ENCODE measurements around the gene PASK. TPM values are rescaled to one million over a fixed set of nuclear protein-coding genes. Genes with fewer than 3 reads are reported as not detected.

The PASK gene
- total RNA-seq, 1 donor = 21.9 TPM

GRCh38 chr2:241193271-241193670 is 44.0 kb upstream of the PASK start:
- no peak for DNase-seq (ENCODE audit: low read depth)
- TF ChIP-seq CTCF (IDR thresholded peaks at IDR 0.05; ENCODE audit: insufficient read depth, low read length) = no peak
- no peak overlapping the region for H3K4me3 ChIP-seq (ENCODE audit: low read depth, low read length)

GRCh38 chr2:241191081-241191480 is 41.8 kb upstream of the PASK start:
- TF ChIP-seq CTCF (IDR thresholded peaks at IDR 0.05; ENCODE audit: insufficient read depth, low read length) = no peak
- no peak overlapping the region for H3K4me3 ChIP-seq (ENCODE audit: low read depth, low read length)
- no peak for DNase-seq (ENCODE audit: low read depth)

- TF ChIP-seq CTCF (IDR thresholded peaks at IDR 0.05; ENCODE audit: insufficient read depth, low read length) = no peak
- no peak for DNase-seq (ENCODE audit: low read depth)
- H3K4me3 ChIP-seq (ENCODE audit: low read depth, low read length) = no peak overlapping the region
Measured at GRCh38 chr2:241190291-241190981, 41.2 kb upstream of the PASK start.

- no peak for TF ChIP-seq CTCF (IDR thresholded peaks at IDR 0.05; ENCODE audit: insufficient read depth, low read length)
- H3K4me3 ChIP-seq (ENCODE audit: low read depth, low read length) = no peak overlapping the region
- no peak for DNase-seq (ENCODE audit: low read depth)
Measured at GRCh38 chr2:241189856-241190201, 40.6 kb upstream of the PASK start.

- no peak for TF ChIP-seq CTCF (IDR thresholded peaks at IDR 0.05; ENCODE audit: insufficient read depth, low read length)
- no peak overlapping the region for H3K4me3 ChIP-seq (ENCODE audit: low read depth, low read length)
- DNase-seq (ENCODE audit: low read depth) = no peak
Measured at GRCh38 chr2:241189093-241189855, 40.0 kb upstream of the PASK start.

- no peak within 1 kb of the TSS for H3K4me3 ChIP-seq (ENCODE audit: low read depth, low read length)
- no peak for DNase-seq (ENCODE audit: low read depth)
- TF ChIP-seq CTCF (IDR thresholded peaks at IDR 0.05; ENCODE audit: insufficient read depth, low read length) = no peak
Measured at GRCh38 chr2:241188361-241189092, 39.3 kb upstream of the PASK start, which contains the start of gene ANO7. Gene ANO7 (plus strand): TSS chr2:241188677. CDS start chr2:241190064, 1,387 bp downstream.
